Keratinocyte (primary cell): ENCODE measurements around the gene GPR183. TPM values are rescaled to one million over a fixed set of nuclear protein-coding genes. Genes with fewer than 3 reads are reported as not detected.

Experiments
- DNase-seq: peaks from one replicate; pipeline ENCODE4 v3.0.0-alpha.2; 2011; ENCODE audit warnings: low read depth, missing footprints, low spot score
- FAIRE-seq: peaks from 2 replicates; lab custom pipeline; 2011; peaks lifted over from hg19 to GRCh38; lab: Jason Lieb, UNC
- H2AFZ ChIP-seq: 2 replicates; pipeline ENCODE4 v1.6.0; 2012; ENCODE audit warnings: low read length, control low read depth, inconsistent platforms; ENCODE audit not compliant: control insufficient read depth
- H3K27ac ChIP-seq: 2 replicates; pipeline ENCODE4 v1.5.1; 2011; ENCODE audit warnings: low read length; ENCODE audit not compliant: control insufficient read depth, insufficient read depth
- H3K27me3 ChIP-seq: 3 replicates; pipeline ENCODE4 v1.6.0; 2011; ENCODE audit warnings: low read length; ENCODE audit not compliant: control insufficient read depth, insufficient read depth; ENCODE audit errors: extremely low read depth
- H3K36me3 ChIP-seq, 2 experiments: 2 replicates in 1 of 2; 3 replicates in 1 of 2; pipeline ENCODE4 v1.5.1; 2011; ENCODE audit warnings: low read length in 2 of 2, mild to moderate bottlenecking in 1 of 2; ENCODE audit not compliant: control insufficient read depth in 2 of 2, insufficient read depth in 2 of 2; ENCODE audit errors: extremely low read depth in 1 of 2
- H3K4me1 ChIP-seq: 3 replicates; pipeline ENCODE4 v1.5.1; 2011; ENCODE audit warnings: low read length; ENCODE audit not compliant: control insufficient read depth, insufficient read depth; ENCODE audit errors: extremely low read depth
- H3K4me2 ChIP-seq: 3 replicates; pipeline ENCODE4 v1.6.0; 2011; ENCODE audit warnings: low read depth, low read length; ENCODE audit not compliant: control insufficient read depth, insufficient read depth; ENCODE audit errors: extremely low read depth
- H3K4me3 ChIP-seq, 3 experiments: fragments of 200-600 bp in 1 of 3; sonication (generic) in 1 of 3; 2 replicates in 2 of 3; 3 replicates in 1 of 3; pipeline ENCODE4 v1.5.1; 2011 to 2016; ENCODE audit warnings: low read length in 3 of 3, mild to moderate bottlenecking in 3 of 3, control low read depth in 2 of 3, inconsistent platforms in 1 of 3, low read depth in 1 of 3, mixed read lengths in 1 of 3, mixed run types in 1 of 3, moderate library complexity in 1 of 3; ENCODE audit not compliant: control insufficient read depth in 2 of 3, insufficient read depth in 2 of 3; ENCODE audit errors: extremely low read depth in 1 of 3
- H3K79me2 ChIP-seq: 2 replicates; pipeline ENCODE4 v1.6.0; 2012; ENCODE audit warnings: low read length; ENCODE audit not compliant: control insufficient read depth, insufficient read depth
- H3K9ac ChIP-seq: 3 replicates; pipeline ENCODE4 v1.6.0; 2011; ENCODE audit warnings: low read length; ENCODE audit not compliant: control insufficient read depth, insufficient read depth; ENCODE audit errors: extremely low read depth
- H3K9me1 ChIP-seq: 3 replicates; pipeline ENCODE4 v1.6.0; 2011; ENCODE audit warnings: low read length; ENCODE audit not compliant: control insufficient read depth, insufficient read depth; ENCODE audit errors: extremely low read depth
- H3K9me3 ChIP-seq: 2 replicates; pipeline ENCODE4 v1.5.1; 2012; ENCODE audit warnings: low read depth, low read length; ENCODE audit not compliant: control insufficient read depth
- H4K20me1 ChIP-seq: 3 replicates; pipeline ENCODE4 v1.6.0; 2011; ENCODE audit warnings: low read length; ENCODE audit not compliant: control insufficient read depth, insufficient read depth; ENCODE audit errors: extremely low read depth
- EZH2 ChIP-seq: IDR thresholded peaks from one replicate; pipeline ENCODE4 v1.6.1; 2012; ENCODE audit warnings: inconsistent platforms, mild to moderate bottlenecking, low read length, moderate library complexity
- dilution Hi-C: fragments of 300-500 bp; cut with MboI; formaldehyde crosslinking; loops from one replicate; pipeline ENCODE4 v1.7.0; 2020; ENCODE audit warnings: low sequenced_read_pairs; ENCODE audit not compliant: extremely low pct_ligation_motif_present
- polyA plus RNA-seq, 5 experiments: library from polyadenylated mRNA; depleted of rRNA in 3 of 5; stranded (reverse) in 3 of 5; stranded (forward) in 1 of 5; unstranded in 1 of 5; fragments of >200 nt; gene quantifications; 1 replicate in 1 of 5; 2 replicates in 3 of 5; 3 replicates in 1 of 5; pipeline versions ENCODE4 v1.2.1 to v1.2.3, GENCODE V29; 2011 to 2012; ENCODE audit warnings: missing spikeins in 2 of 5, low read depth in 1 of 5, low replicate concordance in 1 of 5
- TF ChIP-seq, protein P1 (sequence below), 3 experiments: IDR thresholded peaks in 1 of 3; conservative IDR thresholded peaks in 1 of 3; optimal IDR thresholded peaks in 1 of 3; 2 replicates in 2 of 3; 3 replicates in 1 of 3; pipeline versions ENCODE3 to v1.5.1; 2011; ENCODE audit warnings: low read length in 3 of 3, mild to moderate bottlenecking in 3 of 3, moderate library complexity in 2 of 3, control low read depth in 1 of 3, inconsistent platforms in 1 of 3; ENCODE audit not compliant: insufficient read depth in 2 of 3; ENCODE audit errors: extremely low read depth in 1 of 3

GPR183 gene
- polyA plus RNA-seq, 1 donor (not counting 4 experiments of a cell fraction or from before 2014, with no cell fraction given): not detected

DNA sequence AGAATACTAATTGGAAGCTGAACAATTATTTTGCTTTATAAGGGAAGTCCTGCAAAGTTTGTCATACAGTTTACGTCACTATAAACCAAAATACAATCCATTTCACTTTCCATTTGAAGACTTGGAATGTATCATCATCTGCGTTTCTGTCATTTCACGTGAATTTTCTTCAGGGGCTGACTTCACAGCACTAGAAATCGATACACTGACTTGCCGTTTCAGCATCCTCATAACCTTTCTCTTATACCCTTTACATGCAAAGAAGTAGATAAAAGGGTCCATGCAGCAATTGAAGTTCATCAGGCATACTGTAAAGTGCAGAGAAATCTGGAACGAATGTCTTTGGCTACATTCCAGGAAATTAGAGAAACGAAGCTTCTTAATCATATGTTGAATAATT is 12.2 kb downstream of the GPR183 start:
- Histone ChIP-seq H3K4me2 (no peak overlapping the region), H3K4me1 (no peaks in the 10 kb centered on the region), H2AFZ (no peak overlapping the region), H3K4me3 (no peak overlapping the region), H3K9ac (no peak overlapping the region), H4K20me1 (no peaks in the 10 kb centered on the region), H3K9me1 (no peaks in the 10 kb centered on the region), H3K36me3 (no peaks in the 10 kb centered on the region), H3K27ac (no peak overlapping the region), H3K27me3 (no peaks in the 10 kb centered on the region), H3K79me2 (no peaks in the 10 kb centered on the region), H3K9me3 (no peaks in the 10 kb centered on the region)
- DNase-seq (no peak), FAIRE-seq (no peak)
- dilution Hi-C loops: no loop called here
- TF ChIP-seq EZH2: no peak
- TF ChIP-seq, protein P1, sequence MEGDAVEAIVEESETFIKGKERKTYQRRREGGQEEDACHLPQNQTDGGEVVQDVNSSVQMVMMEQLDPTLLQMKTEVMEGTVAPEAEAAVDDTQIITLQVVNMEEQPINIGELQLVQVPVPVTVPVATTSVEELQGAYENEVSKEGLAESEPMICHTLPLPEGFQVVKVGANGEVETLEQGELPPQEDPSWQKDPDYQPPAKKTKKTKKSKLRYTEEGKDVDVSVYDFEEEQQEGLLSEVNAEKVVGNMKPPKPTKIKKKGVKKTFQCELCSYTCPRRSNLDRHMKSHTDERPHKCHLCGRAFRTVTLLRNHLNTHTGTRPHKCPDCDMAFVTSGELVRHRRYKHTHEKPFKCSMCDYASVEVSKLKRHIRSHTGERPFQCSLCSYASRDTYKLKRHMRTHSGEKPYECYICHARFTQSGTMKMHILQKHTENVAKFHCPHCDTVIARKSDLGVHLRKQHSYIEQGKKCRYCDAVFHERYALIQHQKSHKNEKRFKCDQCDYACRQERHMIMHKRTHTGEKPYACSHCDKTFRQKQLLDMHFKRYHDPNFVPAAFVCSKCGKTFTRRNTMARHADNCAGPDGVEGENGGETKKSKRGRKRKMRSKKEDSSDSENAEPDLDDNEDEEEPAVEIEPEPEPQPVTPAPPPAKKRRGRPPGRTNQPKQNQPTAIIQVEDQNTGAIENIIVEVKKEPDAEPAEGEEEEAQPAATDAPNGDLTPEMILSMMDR (optimal IDR thresholded peaks at IDR 0.05 in 1 of 3, IDR thresholded peaks at IDR 0.05 in 1 of 3, conservative IDR thresholded peaks at IDR 0.05 in 1 of 3; ENCODE audit: extremely low read depth in 1 of 3, insufficient read depth in 2 of 3, low read length in 3 of 3): no peak

DNA sequence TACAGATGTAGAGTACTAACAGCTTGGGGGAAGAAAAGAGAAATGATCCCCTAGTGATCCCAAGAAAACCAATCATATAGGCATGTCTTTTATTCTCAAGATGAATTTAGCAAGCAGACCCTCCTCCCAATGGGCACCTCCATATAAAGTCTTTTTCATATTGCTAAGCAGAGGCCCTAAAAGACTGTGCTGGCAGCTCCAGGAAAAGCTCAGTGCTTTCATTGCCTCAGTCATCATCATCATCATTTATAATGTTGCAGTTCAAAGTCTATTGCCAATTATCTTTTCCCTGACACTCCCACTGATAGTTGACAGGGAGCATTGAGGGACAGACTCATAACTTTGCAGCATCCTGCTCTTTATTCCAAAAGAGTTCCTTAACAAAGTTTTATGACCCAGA is 13.0 kb downstream of the GPR183 start:
- no peaks in the 10 kb centered on the region for H3K9me3 ChIP-seq

DNA sequence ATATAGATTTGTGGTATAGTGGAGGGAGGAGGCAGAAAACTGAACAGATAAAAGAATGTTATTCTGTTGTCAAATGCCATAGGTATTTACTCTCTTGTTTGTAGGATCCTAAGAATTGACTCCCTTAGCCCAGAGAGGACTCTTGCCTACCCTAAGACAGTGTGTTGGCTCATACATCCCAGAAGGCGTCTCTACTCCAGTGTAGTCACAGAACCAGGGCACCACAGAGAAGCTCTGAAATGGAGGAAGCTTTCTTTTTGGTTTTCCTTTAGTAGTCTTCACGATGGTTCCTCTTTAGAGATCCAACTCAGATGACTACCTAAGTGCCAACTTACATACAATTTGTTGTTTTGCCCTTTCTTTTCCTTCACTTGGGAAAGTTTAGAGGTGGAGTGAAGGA is 14.0 kb downstream of the GPR183 start:
- Histone ChIP-seq H3K4me1 (peaks cover under 1% of the 10 kb centered on the region), H3K9me3 (no peaks in the 10 kb centered on the region), H2AFZ (no peak overlapping the region), H3K4me3 (no peak overlapping the region), H3K4me2 (no peak overlapping the region), H3K27me3 (no peaks in the 10 kb centered on the region), H4K20me1 (peaks cover 3% of the 10 kb centered on the region), H3K27ac (no peak overlapping the region), H3K9ac (no peak overlapping the region), H3K36me3 (peaks cover 0 to 2% of the 10 kb centered on the region in 2 experiments), H3K9me1 (no peaks in the 10 kb centered on the region), H3K79me2 (no peaks in the 10 kb centered on the region)
- dilution Hi-C loops: no loop called here
- TF ChIP-seq, protein P1 (optimal IDR thresholded peaks at IDR 0.05 in 1 of 3, IDR thresholded peaks at IDR 0.05 in 1 of 3, conservative IDR thresholded peaks at IDR 0.05 in 1 of 3; ENCODE audit: extremely low read depth in 1 of 3, insufficient read depth in 2 of 3, low read length in 3 of 3): no peak
- no peak for TF ChIP-seq EZH2
- FAIRE-seq: peak; percentile 71
- no peak for DNase-seq

More for the DNA sequence above, 13.0 kb downstream of the GPR183 start:
- Histone ChIP-seq H3K4me3 (no peak overlapping the region), H3K27ac (no peak overlapping the region), H3K36me3 (peaks cover 0 to 2% of the 10 kb centered on the region in 2 experiments), H3K79me2 (no peaks in the 10 kb centered on the region), H3K9ac (no peak overlapping the region), H3K4me1 (no peaks in the 10 kb centered on the region), H3K4me2 (no peak overlapping the region), H2AFZ (no peak overlapping the region), H3K9me1 (no peaks in the 10 kb centered on the region), H4K20me1 (no peaks in the 10 kb centered on the region), H3K27me3 (no peaks in the 10 kb centered on the region)
- no peak for FAIRE-seq
- no peak for TF ChIP-seq EZH2
- DNase-seq: no peak
- dilution Hi-C loops: no loop called here
